Skeletal muscle cell (primary cell): Measurements from ENCODE around the gene MIAT.
"Not testable (repeated sequence)": the region's sequence is repeated elsewhere in the genome, so short reads cannot be mapped to it uniquely, and the experiment has no call there.

Experiments
- DNase-seq: peaks from one replicate; pipeline ENCODE4 v3.0.0-alpha.2; 2010; ENCODE audit warnings: low read depth
- H3K4me3 ChIP-seq: 2 replicates; pipeline ENCODE4 v1.5.1; 2011; ENCODE audit warnings: low read depth, mild to moderate bottlenecking, control low read depth, low read length, moderate library complexity

Gene MIAT

GRCh38 chr22:26687439-26687838 is 30.1 kb downstream of the MIAT start:
- no peak overlapping the region for H3K4me3 ChIP-seq
- no peak for DNase-seq

DNA sequence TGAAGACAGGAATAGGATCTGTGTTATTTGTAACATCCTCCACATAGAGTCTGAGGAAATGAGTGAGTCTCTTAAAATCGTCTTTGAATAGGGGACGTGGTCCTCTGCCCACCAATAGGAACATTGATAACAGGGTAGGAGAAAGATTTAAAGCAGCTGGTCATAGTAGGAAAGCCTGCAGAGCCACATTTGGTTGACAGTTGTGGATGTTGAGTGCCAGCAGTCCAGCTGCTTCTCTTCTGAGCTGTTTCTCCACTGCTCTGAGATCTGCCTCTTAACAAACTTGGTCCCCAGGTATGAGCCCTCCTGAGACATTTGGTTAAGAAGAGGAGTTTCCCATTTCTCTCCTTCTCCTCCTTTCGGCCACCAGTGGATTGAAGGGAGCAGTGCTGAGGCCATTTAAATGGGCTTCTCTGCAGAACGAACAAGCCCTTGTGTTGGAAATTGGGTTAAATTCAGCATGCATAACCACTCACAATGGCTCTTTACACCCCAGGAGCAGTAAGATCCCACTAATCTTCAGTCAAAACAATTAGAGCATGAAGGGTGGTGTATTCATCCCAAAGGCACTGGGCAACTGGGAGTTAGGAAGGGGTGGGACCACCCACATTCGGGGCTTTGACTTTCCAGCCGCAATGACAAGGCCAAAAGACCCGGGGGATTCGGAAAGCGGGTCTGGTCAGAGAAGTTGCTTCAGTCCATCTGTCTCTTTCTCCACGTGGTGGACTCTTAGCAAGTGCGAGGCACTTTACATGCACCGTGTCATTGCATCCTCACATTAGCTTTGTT is 32.3 kb downstream of the MIAT start:
- no peak overlapping the region for H3K4me3 ChIP-seq
- no peak for DNase-seq

GRCh38 chr22:26690654-26691376 is 33.4 kb downstream of the MIAT start:
- no peak for DNase-seq

GRCh38 chr22:26691377-26691716 is 34.0 kb downstream of the MIAT start:
- DNase-seq = no peak
- H3K4me3 ChIP-seq = no peak overlapping the region

More at GRCh38 chr22:26690654-26691376, 33.4 kb downstream of the MIAT start:
- no peak overlapping the region for H3K4me3 ChIP-seq

DNA sequence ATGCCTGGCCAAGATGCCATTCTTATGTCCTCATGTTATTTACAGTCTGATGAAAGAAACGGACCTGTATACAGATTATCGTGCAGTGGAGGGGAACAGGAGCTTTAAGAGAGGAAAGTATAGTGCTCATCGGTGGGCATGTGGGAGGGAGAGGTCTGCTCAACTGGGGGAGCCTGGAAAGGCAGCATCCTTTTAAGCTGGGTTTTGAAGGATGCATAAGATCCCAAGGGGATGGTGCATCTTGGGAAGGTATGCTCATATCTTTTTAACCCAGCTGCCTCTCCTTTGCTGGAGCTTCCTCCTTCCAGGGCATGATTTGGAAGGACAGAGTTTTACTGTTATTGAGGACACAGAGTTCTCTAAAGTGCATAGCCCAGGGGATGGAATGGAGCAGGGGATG is 34.8 kb downstream of the MIAT start:
- H3K4me3 ChIP-seq = no peak overlapping the region
- DNase-seq = no peak

- DNase-seq = no peak
- no peak overlapping the region for H3K4me3 ChIP-seq
These were observed 39.8 kb downstream of the MIAT start for GRCh38 chr22:26697151-26697550.

GRCh38 chr22:26700462-26700861 is 43.1 kb downstream of the MIAT start:
- no peak for DNase-seq
- no peak overlapping the region for H3K4me3 ChIP-seq

- no peak for DNase-seq
- H3K4me3 ChIP-seq = no peak overlapping the region
These were observed 43.5 kb downstream of the MIAT start for GRCh38 chr22:26700886-26701285.

DNA sequence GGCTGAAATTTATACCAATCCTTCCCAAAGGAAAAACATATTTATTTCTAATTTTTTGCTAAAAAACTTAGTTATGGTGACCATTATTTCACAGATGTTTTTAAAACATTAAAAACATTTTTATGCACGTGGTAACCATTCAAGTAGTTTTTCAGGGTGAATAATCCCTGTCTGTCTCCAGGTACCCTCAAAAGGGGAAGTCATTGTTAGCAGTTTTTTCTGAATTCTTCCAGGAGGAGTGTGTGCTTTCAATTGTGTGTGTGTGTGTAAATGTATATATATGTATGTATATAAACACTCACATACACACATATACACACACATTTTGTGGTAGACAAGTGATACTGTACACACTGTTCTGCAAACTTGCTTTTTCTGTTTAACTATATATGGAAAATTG is 43.9 kb downstream of the MIAT start:
- no peak overlapping the region for H3K4me3 ChIP-seq
- DNase-seq = no peak

- no peak overlapping the region for H3K4me3 ChIP-seq
- DNase-seq = peak; percentile 30
These were observed 45.8 kb downstream of the MIAT start for GRCh38 chr22:26702906-26703830.

GRCh38 chr22:26705379-26705778 is 48.0 kb downstream of the MIAT start:
- not testable (repeated sequence) for DNase-seq, H3K4me3 ChIP-seq

- DNase-seq = no peak
- no peak overlapping the region for H3K4me3 ChIP-seq
These were observed 49.7 kb downstream of the MIAT start for GRCh38 chr22:26707090-26707489.

DNA sequence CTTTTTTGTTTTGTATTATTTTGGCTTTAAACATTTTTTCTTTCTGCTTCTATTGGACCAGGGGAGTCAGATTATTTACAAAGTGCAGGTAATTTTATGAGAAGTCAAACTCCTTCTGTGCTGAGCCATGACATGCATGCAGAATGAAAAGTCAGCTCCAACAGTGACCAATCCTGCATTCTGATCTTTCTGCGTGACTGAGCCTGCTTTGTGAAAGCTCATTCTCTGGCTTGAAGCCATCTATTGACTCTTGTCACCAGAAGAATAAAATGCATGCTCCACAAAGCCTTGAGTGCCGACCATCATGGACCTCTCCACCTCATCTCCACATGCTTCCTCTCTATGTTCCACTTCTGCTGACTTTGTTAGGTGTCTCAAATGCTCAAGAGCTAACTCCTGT is 50.2 kb downstream of the MIAT start:
- no peak overlapping the region for H3K4me3 ChIP-seq
- no peak for DNase-seq

DNA sequence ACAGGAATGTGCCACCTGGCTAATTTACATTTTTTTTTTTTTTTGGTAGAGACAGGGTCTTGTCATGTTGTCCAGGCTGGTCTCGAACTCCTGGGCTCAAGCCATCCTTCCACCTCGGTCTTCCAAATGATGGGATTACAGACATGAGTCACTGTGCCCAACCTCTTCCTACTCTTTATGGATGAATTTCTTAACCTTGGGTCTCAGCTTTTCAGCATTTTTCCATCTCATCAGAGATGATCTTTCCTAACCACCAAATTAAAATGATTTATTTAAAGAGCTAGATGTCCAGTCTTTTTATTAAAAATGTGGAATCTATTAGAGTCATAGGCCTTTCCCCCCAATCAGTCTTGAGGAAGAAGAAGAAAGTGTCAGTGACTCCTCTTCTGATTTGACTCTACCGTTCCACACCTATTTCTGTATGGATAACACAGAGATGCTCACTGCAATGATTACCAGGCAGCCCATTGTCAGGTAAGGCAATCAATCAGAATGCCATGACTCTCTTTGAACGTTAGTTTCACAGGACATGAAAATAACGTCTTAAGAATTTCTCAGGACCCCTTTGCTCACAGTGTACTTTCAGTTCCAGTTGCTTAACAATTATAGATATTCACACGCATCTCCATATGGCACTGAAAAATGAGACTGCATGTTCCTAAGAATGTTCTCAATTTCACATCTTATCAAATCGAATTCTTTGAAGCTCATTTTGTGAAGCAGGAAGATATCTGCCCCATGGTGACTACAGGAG is 51.0 kb downstream of the MIAT start:
- no peak overlapping the region for H3K4me3 ChIP-seq
- no peak for DNase-seq

GRCh38 chr22:26709617-26710390 is 52.4 kb downstream of the MIAT start:
- no peak overlapping the region for H3K4me3 ChIP-seq
- no peak for DNase-seq

DNA sequence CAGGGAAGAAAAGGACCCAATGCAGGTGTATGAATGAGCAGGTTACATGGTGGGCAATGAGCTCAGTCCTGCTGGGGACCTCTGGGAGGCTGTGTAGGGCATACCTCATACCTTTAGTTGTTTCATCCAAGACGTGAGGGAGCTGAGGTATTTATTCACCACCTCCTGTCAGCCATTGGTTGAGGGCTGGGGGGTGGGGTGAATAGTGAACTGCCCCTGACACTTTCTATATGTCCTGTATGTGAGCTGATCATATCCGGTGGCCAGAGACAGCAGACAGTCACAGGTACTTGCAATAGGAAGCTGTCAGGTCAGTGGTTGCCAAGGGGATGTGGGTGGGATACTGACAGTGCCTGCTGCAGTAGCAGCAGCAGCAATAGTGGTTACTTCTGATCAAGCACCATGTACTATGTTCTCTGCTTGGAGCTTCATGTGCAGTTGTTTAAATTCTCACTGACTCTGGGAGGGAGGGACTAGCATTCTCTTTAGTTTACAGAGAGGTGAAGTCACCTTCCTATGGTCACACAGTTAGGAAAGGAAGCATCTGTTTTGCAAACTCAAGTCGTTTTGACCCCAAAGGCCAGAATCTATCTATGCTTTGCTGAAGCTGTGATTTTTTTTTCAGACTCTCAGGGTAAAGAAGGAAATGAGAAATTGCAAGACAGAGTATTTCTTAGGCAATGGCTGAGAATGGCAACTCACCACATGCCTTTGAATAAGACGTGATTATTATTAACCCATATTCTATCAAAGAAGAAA is 54.0 kb downstream of the MIAT start:
- no peak for DNase-seq
- no peak overlapping the region for H3K4me3 ChIP-seq

GRCh38 chr22:26712158-26712557 is 54.8 kb downstream of the MIAT start:
- no peak for DNase-seq

DNA sequence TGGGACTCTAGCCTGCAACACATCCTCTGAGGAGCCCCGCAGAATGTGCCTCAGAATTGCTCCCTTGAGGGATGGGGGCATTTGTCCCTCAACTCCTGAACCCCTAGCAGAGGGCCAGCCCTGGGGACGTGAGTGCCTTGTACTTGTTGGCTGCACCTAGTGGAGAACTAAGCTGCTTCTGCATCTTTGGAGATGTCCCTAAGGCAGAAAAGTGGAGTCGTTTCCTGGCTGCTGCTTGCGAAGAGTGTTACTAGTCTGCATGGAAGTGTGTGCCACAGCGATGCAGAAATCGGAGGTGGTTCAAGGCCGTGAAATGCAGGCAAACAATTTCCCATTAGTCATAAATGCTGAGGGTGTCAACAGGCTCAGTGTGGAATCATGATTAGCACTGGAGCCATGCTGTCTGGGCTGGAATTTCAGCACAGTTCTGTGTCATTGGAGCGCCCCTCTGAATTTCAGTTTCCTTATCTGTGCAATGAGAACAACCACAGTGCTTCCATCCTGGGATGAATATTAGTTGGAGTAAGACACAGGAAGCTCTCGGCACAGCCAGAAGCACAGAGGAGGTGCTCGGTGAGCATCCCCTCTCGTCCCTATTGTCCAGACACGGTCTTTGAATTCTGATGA is 56.5 kb downstream of the MIAT start:
- DNase-seq = no peak
- H3K4me3 ChIP-seq = no peak overlapping the region

More at GRCh38 chr22:26712158-26712557, 54.8 kb downstream of the MIAT start:
- no peak overlapping the region for H3K4me3 ChIP-seq
